HFFc6 (cell line): ENCODE measurements around the gene ZNF814. TPM values are rescaled to one million over a fixed set of nuclear protein-coding genes. Genes with fewer than 3 reads are reported as not detected.
"Not testable (repeated sequence)": the region's sequence is repeated elsewhere in the genome, so short reads cannot be mapped to it uniquely, and the experiment has no call there.

Experiments used
- DNase-seq: peaks from one replicate; pipeline ENCODE4 v3.0.0-alpha.2; 2018
- H3K27ac Mint-ChIP-seq: 2 replicates; pipeline ENCODE4 v1.8.0; 2020; ENCODE audit warnings: mild to moderate bottlenecking, mixed read lengths
- H3K27me3 Mint-ChIP-seq: 2 replicates; pipeline ENCODE4 v1.8.0; 2021; ENCODE audit warnings: mild to moderate bottlenecking, moderate library complexity, mixed read lengths; ENCODE audit not compliant: insufficient read depth
- H3K36me3 Mint-ChIP-seq: 2 replicates; pipeline ENCODE4 v1.8.0; 2021; ENCODE audit warnings: low read depth, mixed read lengths
- H3K4me1 Mint-ChIP-seq: 2 replicates; pipeline ENCODE4 v1.8.0; 2020; ENCODE audit warnings: low read depth, mixed read lengths
- H3K4me3 Mint-ChIP-seq: 2 replicates; pipeline ENCODE4 v1.8.0; 2020; ENCODE audit warnings: mild to moderate bottlenecking, moderate library complexity, mixed read lengths
- H3K9me3 Mint-ChIP-seq: 2 replicates; pipeline ENCODE4 v1.8.0; 2020; ENCODE audit warnings: mild to moderate bottlenecking, mixed read lengths
- CTCF ChIP-seq: fragments of 200-600 bp; sonication (generic); IDR thresholded peaks from 2 replicates; pipeline ENCODE4 v1.5.0; 2021; ENCODE audit warnings: antibody characterized with exemption, mild to moderate bottlenecking
- total RNA-seq, 6 experiments: library from RNA; stranded (reverse); fragmentation: NEBNext Ultra II Directional; extraction: Animal tissue kit (Norgen Biotek cat#: 25700); gene quantifications; 2 replicates in 1 of 6; 3 replicates in 5 of 6; pipeline ENCODE4 v1.2.3, GENCODE V29; 2021

ZNF814 gene
- total RNA-seq, 6 experiments from 2014 or later = 1.00 to 1.6 (median 1.3) TPM

DNA sequence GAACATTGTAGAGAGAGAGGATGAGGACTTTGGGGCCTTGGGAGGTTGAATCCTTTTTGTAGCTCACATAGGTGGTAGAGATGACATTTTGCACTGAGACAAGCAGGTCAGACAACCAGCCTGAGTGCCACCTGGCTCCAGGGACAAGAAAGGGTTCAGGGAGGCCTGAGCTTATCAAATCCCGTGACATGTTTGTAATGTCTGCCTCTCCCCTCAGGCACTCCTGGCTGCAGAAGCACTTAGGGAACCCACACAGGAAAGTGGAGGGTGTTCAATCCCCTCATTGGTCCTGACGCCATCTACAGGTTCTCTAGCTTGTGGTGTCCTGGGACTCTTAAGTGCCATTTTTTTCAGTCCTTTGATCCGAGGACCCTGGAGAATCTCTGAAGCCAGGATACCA is 67.7 kb downstream of the ZNF814 start:
- peak overlapping the region; percentile 97 for H3K4me3 Mint-ChIP-seq
- H3K4me1 Mint-ChIP-seq = peaks cover 34% of the 10 kb centered on the region
- H3K27me3 Mint-ChIP-seq, H3K9me3 Mint-ChIP-seq, DNase-seq: not testable (repeated sequence)
- peaks cover 39% of the 10 kb centered on the region for H3K36me3 Mint-ChIP-seq
- peak overlapping the region; percentile 91; the same call in 1 of the 2 replicates for H3K27ac Mint-ChIP-seq

GRCh38 chr19:57820599-57820998 is 68.2 kb downstream of the ZNF814 start:
- Mint-ChIP-seq H3K36me3 (peaks cover 34% of the 10 kb centered on the region), H3K27ac (peak overlapping the region; percentile 91), H3K9me3 (no peaks in the 10 kb centered on the region), H3K4me3 (peak overlapping the region; percentile 97), H3K27me3 (no peaks in the 10 kb centered on the region), H3K4me1 (peaks cover 34% of the 10 kb centered on the region)
- no peak for DNase-seq
- TF ChIP-seq CTCF = no peak

GRCh38 chr19:57819475-57820148 is 69.2 kb downstream of the ZNF814 start:
- peaks cover 35% of the 10 kb centered on the region for H3K36me3 Mint-ChIP-seq
- H3K4me1 Mint-ChIP-seq = peaks cover 42% of the 10 kb centered on the region
- H3K27ac Mint-ChIP-seq = peak overlapping the region; percentile 91
- peaks cover under 1% of the 10 kb centered on the region; the same call in 1 of the 2 replicates for H3K27me3 Mint-ChIP-seq
- no peaks in the 10 kb centered on the region for H3K9me3 Mint-ChIP-seq
- DNase-seq = peak; percentile 93
- TF ChIP-seq CTCF = peak; percentile 30
- H3K4me3 Mint-ChIP-seq = peak overlapping the region; percentile 97

DNA sequence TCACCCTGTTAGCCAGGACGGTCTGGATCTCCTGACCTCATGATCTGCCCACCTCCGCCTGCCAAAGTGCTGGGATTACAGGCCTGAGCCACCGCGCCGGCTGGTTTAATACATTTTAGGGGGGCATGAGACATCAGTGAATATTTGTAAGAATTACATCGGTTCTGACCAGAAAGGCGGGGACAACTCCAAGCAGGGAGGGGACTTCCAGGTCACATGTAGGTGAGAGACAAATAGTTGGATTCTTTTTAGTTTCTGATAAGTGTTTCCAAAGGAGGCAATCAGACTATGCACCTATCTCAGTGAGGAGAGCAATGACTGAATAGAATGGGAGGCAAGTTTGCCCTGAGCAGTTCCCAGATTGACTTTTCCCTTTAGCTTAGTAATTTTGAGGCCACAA is 70.5 kb downstream of the ZNF814 start:
- H3K4me3 Mint-ChIP-seq = peak overlapping the region; percentile 97
- H3K27me3 Mint-ChIP-seq = peaks cover 4% of the 10 kb centered on the region; the same call in 1 of the 2 replicates
- peak overlapping the region; percentile 91 for H3K27ac Mint-ChIP-seq
- no peak for DNase-seq
- H3K36me3 Mint-ChIP-seq = peaks cover 31% of the 10 kb centered on the region
- H3K4me1 Mint-ChIP-seq = peaks cover 45% of the 10 kb centered on the region
- no peaks in the 10 kb centered on the region for H3K9me3 Mint-ChIP-seq
- TF ChIP-seq CTCF = no peak

DNA sequence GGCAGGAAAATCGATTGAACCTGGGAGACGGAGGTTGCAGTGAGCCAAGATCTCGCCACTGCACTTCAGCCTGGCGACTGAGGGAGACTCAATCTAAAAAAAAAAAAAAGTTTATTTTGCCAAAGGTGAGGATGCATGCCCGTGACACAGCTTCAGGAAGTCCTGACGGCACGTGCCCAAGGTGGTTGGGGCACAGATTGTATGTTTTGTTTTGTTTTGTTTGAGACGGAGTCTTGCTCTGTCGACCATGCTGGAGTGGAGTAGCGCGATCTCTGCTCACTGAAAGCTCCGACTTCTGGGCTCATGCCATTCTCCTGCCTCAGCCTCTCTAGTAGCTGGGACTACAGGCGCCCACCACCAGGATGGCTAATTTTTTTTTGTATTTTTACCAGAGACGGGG is 70.9 kb downstream of the ZNF814 start:
- H3K9me3 Mint-ChIP-seq = no peaks in the 10 kb centered on the region
- DNase-seq = no peak
- peaks cover 29% of the 10 kb centered on the region for H3K36me3 Mint-ChIP-seq
- H3K27ac Mint-ChIP-seq = 0 out of 2 replicates have a peak overlapping the region, but pooled peaks have one; percentile 91
- peaks cover 45% of the 10 kb centered on the region for H3K4me1 Mint-ChIP-seq
- no peak overlapping the region for H3K4me3 Mint-ChIP-seq
- peaks cover 4% of the 10 kb centered on the region; the same call in 1 of the 2 replicates for H3K27me3 Mint-ChIP-seq
- TF ChIP-seq CTCF = no peak

DNA sequence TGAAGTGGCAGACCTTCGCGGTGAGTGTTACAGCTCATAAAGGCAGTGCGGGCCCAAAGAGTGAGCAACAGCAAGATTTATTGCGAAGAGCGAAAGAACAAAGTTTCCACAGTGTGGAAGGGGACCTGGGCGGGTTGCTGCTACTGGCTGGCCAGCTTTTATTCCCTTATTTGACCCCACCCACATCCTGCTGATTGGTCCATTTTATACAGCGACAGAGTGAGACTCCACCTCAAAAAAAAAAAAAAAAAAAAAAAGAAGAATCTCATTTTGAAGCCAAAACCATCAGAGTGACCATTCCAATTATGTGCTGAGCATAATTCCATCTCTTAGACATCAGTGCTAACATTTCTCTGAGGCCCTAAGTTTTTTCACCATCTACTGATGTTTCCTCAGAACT is 72.2 kb downstream of the ZNF814 start:
- no peak overlapping the region for H3K27ac Mint-ChIP-seq
- H3K4me3 Mint-ChIP-seq = no peak overlapping the region
- H3K36me3 Mint-ChIP-seq = peaks cover 26% of the 10 kb centered on the region
- no peaks in the 10 kb centered on the region for H3K9me3 Mint-ChIP-seq
- TF ChIP-seq CTCF = no peak
- H3K4me1 Mint-ChIP-seq = peaks cover 39% of the 10 kb centered on the region
- H3K27me3 Mint-ChIP-seq = peaks cover 4% of the 10 kb centered on the region; the same call in 1 of the 2 replicates
- no peak for DNase-seq
